ENCODE measurements around the gene SERGEF. TPM values are rescaled to one million over a fixed set of nuclear protein-coding genes. Genes with fewer than 3 reads are reported as not detected.

The SERGEF gene
- total RNA-seq, 1 experiment from 2014 or later = 13.3 TPM

- H3K36me3 ChIP-seq = no peaks in the 10 kb centered on the region
- DNase-seq (ENCODE audit: low read depth in 1 of 2, low spot score in 2 of 2) = no peak
Measured at GRCh38 chr11:17927681-17928343, 85.0 kb downstream of the SERGEF start.

GRCh38 chr11:17927041-17927440, 85.8 kb downstream of the SERGEF start:
- no peak for DNase-seq (ENCODE audit: low read depth in 1 of 2, low spot score in 2 of 2)
- H3K4me1 ChIP-seq (replicated peaks) = no peaks in the 10 kb centered on the region
- H3K4me3 ChIP-seq = no peak overlapping the region
- no peaks in the 10 kb centered on the region for H3K27me3 ChIP-seq (replicated peaks)
- H3K9me3 ChIP-seq (replicated peaks) = no peaks in the 10 kb centered on the region
- H3K36me3 ChIP-seq = no peaks in the 10 kb centered on the region
- no peak overlapping the region for H3K27ac ChIP-seq

More at GRCh38 chr11:17927681-17928343, 85.0 kb downstream of the SERGEF start:
- no peaks in the 10 kb centered on the region for H3K4me1 ChIP-seq (replicated peaks)
- no peak overlapping the region for H3K4me3 ChIP-seq
- H3K9me3 ChIP-seq (replicated peaks) = no peaks in the 10 kb centered on the region
- no peak overlapping the region for H3K27ac ChIP-seq
- H3K27me3 ChIP-seq (replicated peaks) = no peaks in the 10 kb centered on the region

GRCh38 chr11:17924713-17925112, 88.1 kb downstream of the SERGEF start:
- Histone ChIP-seq H3K27me3 (replicated peaks) (no peaks in the 10 kb centered on the region), H3K4me1 (replicated peaks) (no peaks in the 10 kb centered on the region), H3K9me3 (replicated peaks) (no peaks in the 10 kb centered on the region), H3K27ac (no peak overlapping the region), H3K4me3 (no peak overlapping the region), H3K36me3 (no peaks in the 10 kb centered on the region)
- DNase-seq (ENCODE audit: low read depth in 1 of 2, low spot score in 2 of 2) = no peak

GRCh38 chr11:17923217-17923616, 89.6 kb downstream of the SERGEF start:
- no peaks in the 10 kb centered on the region for H3K36me3 ChIP-seq
- DNase-seq (ENCODE audit: low read depth in 1 of 2, low spot score in 2 of 2) = no peak
- no peaks in the 10 kb centered on the region for H3K27me3 ChIP-seq (replicated peaks)
- H3K4me1 ChIP-seq (replicated peaks) = no peaks in the 10 kb centered on the region
- no peaks in the 10 kb centered on the region for H3K9me3 ChIP-seq (replicated peaks)
- no peak overlapping the region for H3K27ac ChIP-seq
- H3K4me3 ChIP-seq = no peak overlapping the region

GRCh38 chr11:17922416-17922788, 90.4 kb downstream of the SERGEF start:
- no peak overlapping the region for H3K4me3 ChIP-seq
- H3K36me3 ChIP-seq = no peaks in the 10 kb centered on the region
- DNase-seq (ENCODE audit: low read depth in 1 of 2, low spot score in 2 of 2) = no peak
- H3K27ac ChIP-seq = no peak overlapping the region
- H3K9me3 ChIP-seq (replicated peaks) = no peaks in the 10 kb centered on the region
- no peaks in the 10 kb centered on the region for H3K27me3 ChIP-seq (replicated peaks)
- no peaks in the 10 kb centered on the region for H3K4me1 ChIP-seq (replicated peaks)

GRCh38 chr11:17921659-17922415, 91.0 kb downstream of the SERGEF start:
- H3K36me3 ChIP-seq = no peaks in the 10 kb centered on the region
- no peaks in the 10 kb centered on the region for H3K9me3 ChIP-seq (replicated peaks)
- H3K4me1 ChIP-seq (replicated peaks) = no peaks in the 10 kb centered on the region
- H3K27ac ChIP-seq = no peak overlapping the region
- no peak for DNase-seq (ENCODE audit: low read depth in 1 of 2, low spot score in 2 of 2)
- no peak overlapping the region for H3K4me3 ChIP-seq
- no peaks in the 10 kb centered on the region for H3K27me3 ChIP-seq (replicated peaks)

GRCh38 chr11:17918049-17918605, 94.7 kb downstream of the SERGEF start:
- no peak overlapping the region for H3K27ac ChIP-seq
- no peak overlapping the region for H3K4me3 ChIP-seq

GRCh38 chr11:17917556-17917955, 95.3 kb downstream of the SERGEF start:
- H3K27ac ChIP-seq = no peak overlapping the region
- no peaks in the 10 kb centered on the region for H3K4me1 ChIP-seq (replicated peaks)
- H3K9me3 ChIP-seq (replicated peaks) = no peaks in the 10 kb centered on the region
- H3K27me3 ChIP-seq (replicated peaks) = no peaks in the 10 kb centered on the region
- no peak for DNase-seq (ENCODE audit: low read depth in 1 of 2, low spot score in 2 of 2)
- H3K4me3 ChIP-seq = no peak overlapping the region
- H3K36me3 ChIP-seq = no peaks in the 10 kb centered on the region

More at GRCh38 chr11:17918049-17918605, 94.7 kb downstream of the SERGEF start:
- no peak for DNase-seq (ENCODE audit: low read depth in 1 of 2, low spot score in 2 of 2)
- Histone ChIP-seq H3K4me1 (replicated peaks) (no peaks in the 10 kb centered on the region), H3K36me3 (no peaks in the 10 kb centered on the region), H3K27me3 (replicated peaks) (no peaks in the 10 kb centered on the region), H3K9me3 (replicated peaks) (no peaks in the 10 kb centered on the region)

GRCh38 chr11:17915500-17916143, 97.2 kb downstream of the SERGEF start:
- H3K27ac ChIP-seq = no peak overlapping the region
- no peaks in the 10 kb centered on the region for H3K27me3 ChIP-seq (replicated peaks)
- H3K36me3 ChIP-seq = no peaks in the 10 kb centered on the region
- no peaks in the 10 kb centered on the region for H3K4me1 ChIP-seq (replicated peaks)
- no peak for DNase-seq (ENCODE audit: low read depth in 1 of 2, low spot score in 2 of 2)
- H3K4me3 ChIP-seq = no peak overlapping the region
- H3K9me3 ChIP-seq (replicated peaks) = no peaks in the 10 kb centered on the region

- H3K36me3 ChIP-seq = no peaks in the 10 kb centered on the region
- no peaks in the 10 kb centered on the region for H3K4me1 ChIP-seq (replicated peaks)
- H3K9me3 ChIP-seq (replicated peaks) = no peaks in the 10 kb centered on the region
- no peak overlapping the region for H3K4me3 ChIP-seq
- H3K27me3 ChIP-seq (replicated peaks) = no peaks in the 10 kb centered on the region
- DNase-seq (ENCODE audit: low read depth in 1 of 2, low spot score in 2 of 2) = no peak
- H3K27ac ChIP-seq = no peak overlapping the region
Measured at GRCh38 chr11:17914957-17915356, 97.9 kb downstream of the SERGEF start.

GRCh38 chr11:17907046-17907445, 105.8 kb downstream of the SERGEF start:
- Histone ChIP-seq H3K36me3 (no peaks in the 10 kb centered on the region), H3K9me3 (replicated peaks) (no peaks in the 10 kb centered on the region), H3K4me3 (no peak overlapping the region), H3K27ac (no peak overlapping the region), H3K4me1 (replicated peaks) (no peaks in the 10 kb centered on the region), H3K27me3 (replicated peaks) (no peaks in the 10 kb centered on the region; the same call in 1 of the 2 replicates)
- DNase-seq (ENCODE audit: low read depth in 1 of 2, low spot score in 2 of 2) = no peak

GRCh38 chr11:17906436-17906835, 106.4 kb downstream of the SERGEF start:
- H3K4me1 ChIP-seq (replicated peaks) = no peaks in the 10 kb centered on the region
- no peaks in the 10 kb centered on the region for H3K9me3 ChIP-seq (replicated peaks)

GRCh38 chr11:17905477-17905876, 107.4 kb downstream of the SERGEF start:
- no peak for DNase-seq (ENCODE audit: low read depth in 1 of 2, low spot score in 2 of 2)
- no peak overlapping the region for H3K4me3 ChIP-seq
- H3K27me3 ChIP-seq (replicated peaks) = no peaks in the 10 kb centered on the region; the same call in 1 of the 2 replicates
- H3K4me1 ChIP-seq (replicated peaks) = no peaks in the 10 kb centered on the region
- no peaks in the 10 kb centered on the region for H3K36me3 ChIP-seq
- H3K9me3 ChIP-seq (replicated peaks) = no peaks in the 10 kb centered on the region
- H3K27ac ChIP-seq = no peak overlapping the region

More at GRCh38 chr11:17906436-17906835, 106.4 kb downstream of the SERGEF start:
- no peak overlapping the region for H3K4me3 ChIP-seq
- DNase-seq (ENCODE audit: low read depth in 1 of 2, low spot score in 2 of 2) = no peak
- no peaks in the 10 kb centered on the region; the same call in 1 of the 2 replicates for H3K27me3 ChIP-seq (replicated peaks)
- H3K36me3 ChIP-seq = no peaks in the 10 kb centered on the region
- H3K27ac ChIP-seq = no peak overlapping the region

- no peak overlapping the region for H3K4me3 ChIP-seq
- H3K9me3 ChIP-seq (replicated peaks) = no peaks in the 10 kb centered on the region
- DNase-seq (ENCODE audit: low read depth in 1 of 2, low spot score in 2 of 2) = no peak
- H3K27me3 ChIP-seq (replicated peaks) = no peaks in the 10 kb centered on the region; the same call in 1 of the 2 replicates
- no peaks in the 10 kb centered on the region for H3K4me1 ChIP-seq (replicated peaks)
- H3K36me3 ChIP-seq = no peaks in the 10 kb centered on the region
- H3K27ac ChIP-seq = no peak overlapping the region
Measured at GRCh38 chr11:17901481-17901880, 111.4 kb downstream of the SERGEF start.
